Measurements from ENCODE around the gene ROBO3.

ROBO3 gene

GRCh38 chr11:124861670-124862069 lies 3.6 kb upstream of the ROBO3 start:
- no peaks in the 10 kb centered on the region for H3K9me2 ChIP-seq (replicated peaks; ENCODE audit: insufficient read depth, low read length)
- H3K9ac ChIP-seq (ENCODE audit: low read length) = no peak overlapping the region
- H3K4me2 ChIP-seq (ENCODE audit: low read depth, low read length, poor library complexity, severe bottlenecking) = no peak overlapping the region
- H3K79me2 ChIP-seq (ENCODE audit: insufficient read depth, low read length) = no peaks in the 10 kb centered on the region
- no peak overlapping the region for H3K27ac ChIP-seq (ENCODE audit: low read depth, low read length)
- no peak for TF ChIP-seq CTCF (IDR thresholded peaks at IDR 0.05; ENCODE audit: insufficient read depth, low read length, poor library complexity, severe bottlenecking)
- TF ChIP-seq EZH2phosphoT487 (conservative IDR thresholded peaks at IDR 0.05; ENCODE audit: low read length) = no peak
- H3F3A ChIP-seq (ENCODE audit: insufficient read depth) = no peaks in the 10 kb centered on the region
- no peaks in the 10 kb centered on the region for H3K36me3 ChIP-seq (ENCODE audit: low read length)
- no peaks in the 10 kb centered on the region for H3K27me3 ChIP-seq (ENCODE audit: low read length)
- H2AFZ ChIP-seq (ENCODE audit: low read depth, low read length, severe bottlenecking) = no peak overlapping the region
- H3K4me3 ChIP-seq (ENCODE audit: insufficient read depth, low read length, poor library complexity, severe bottlenecking) = no peak overlapping the region
- H3K9me3 ChIP-seq (ENCODE audit: insufficient read depth, low read length) = no peaks in the 10 kb centered on the region
- H4K20me1 ChIP-seq (ENCODE audit: low read depth, low read length) = no peaks in the 10 kb centered on the region

GRCh38 chr11:124863137-124863825 lies 2.0 kb upstream of the ROBO3 start:
- Histone ChIP-seq H3K9me2 (replicated peaks; ENCODE audit: insufficient read depth, low read length) (no peaks in the 10 kb centered on the region), H3K9me3 (ENCODE audit: insufficient read depth, low read length) (no peaks in the 10 kb centered on the region), H3K36me3 (ENCODE audit: low read length) (no peaks in the 10 kb centered on the region), H3K27ac (ENCODE audit: low read depth, low read length) (no peak overlapping the region), H4K20me1 (ENCODE audit: low read depth, low read length) (no peaks in the 10 kb centered on the region), H3K9ac (ENCODE audit: low read length) (no peak overlapping the region), H3F3A (ENCODE audit: insufficient read depth) (no peaks in the 10 kb centered on the region), H3K4me2 (ENCODE audit: low read depth, low read length, poor library complexity, severe bottlenecking) (no peak overlapping the region), H3K27me3 (ENCODE audit: low read length) (no peaks in the 10 kb centered on the region), H3K79me2 (ENCODE audit: insufficient read depth, low read length) (no peaks in the 10 kb centered on the region), H2AFZ (ENCODE audit: low read depth, low read length, severe bottlenecking) (no peak overlapping the region), H3K4me3 (ENCODE audit: insufficient read depth, low read length, poor library complexity, severe bottlenecking) (no peak overlapping the region)
- no peak for TF ChIP-seq CTCF (IDR thresholded peaks at IDR 0.05; ENCODE audit: insufficient read depth, low read length, poor library complexity, severe bottlenecking)
- TF ChIP-seq EZH2phosphoT487 (conservative IDR thresholded peaks at IDR 0.05; ENCODE audit: low read length) = no peak

- Histone ChIP-seq H3K9me3 (ENCODE audit: insufficient read depth, low read length) (no peaks in the 10 kb centered on the region), H3F3A (ENCODE audit: insufficient read depth) (no peaks in the 10 kb centered on the region), H3K36me3 (ENCODE audit: low read length) (no peaks in the 10 kb centered on the region), H3K9me2 (replicated peaks; ENCODE audit: insufficient read depth, low read length) (no peaks in the 10 kb centered on the region), H2AFZ (ENCODE audit: low read depth, low read length, severe bottlenecking) (no peak overlapping the region), H4K20me1 (ENCODE audit: low read depth, low read length) (no peaks in the 10 kb centered on the region), H3K79me2 (ENCODE audit: insufficient read depth, low read length) (no peaks in the 10 kb centered on the region), H3K9ac (ENCODE audit: low read length) (no peak overlapping the region), H3K4me3 (ENCODE audit: insufficient read depth, low read length, poor library complexity, severe bottlenecking) (no peak overlapping the region), H3K4me2 (ENCODE audit: low read depth, low read length, poor library complexity, severe bottlenecking) (no peak overlapping the region), H3K27ac (ENCODE audit: low read depth, low read length) (no peak overlapping the region), H3K27me3 (ENCODE audit: low read length) (no peaks in the 10 kb centered on the region)
- TF ChIP-seq EZH2phosphoT487 (conservative IDR thresholded peaks at IDR 0.05; ENCODE audit: low read length) (no peak), CTCF (IDR thresholded peaks at IDR 0.05; ENCODE audit: insufficient read depth, low read length, poor library complexity, severe bottlenecking) (no peak)
Observed at GRCh38 chr11:124863826-124864165, 1.4 kb upstream of the ROBO3 start.
